Astrocyte (in vitro differentiated cells and primary cell): ENCODE data around the gene MAP2K3. TPM values are rescaled to one million over a fixed set of nuclear protein-coding genes. Genes with fewer than 3 reads are reported as not detected.
"Not testable (repeated sequence)": the region's sequence is repeated elsewhere in the genome, so short reads cannot be mapped to it uniquely, and the experiment has no call there.

Source experiments
- DNase-seq: peaks from one replicate; pipeline ENCODE4 v3.0.0-alpha.2; 2010; ENCODE audit warnings: low read depth
- FAIRE-seq: peaks from 2 replicates; lab custom pipeline; 2011; peaks lifted over from hg19 to GRCh38; lab: Jason Lieb, UNC
- H2AFZ ChIP-seq: 2 replicates; pipeline ENCODE4 v1.6.0; 2012; ENCODE audit warnings: low read depth, low read length, inconsistent platforms
- H3K27ac ChIP-seq: 2 replicates; pipeline ENCODE4 v1.5.1; 2011; ENCODE audit warnings: low read depth, low read length, inconsistent platforms
- H3K27me3 ChIP-seq: 2 replicates; pipeline ENCODE4 v1.6.0; 2011; ENCODE audit warnings: low read length, inconsistent platforms; ENCODE audit not compliant: insufficient read depth
- H3K36me3 ChIP-seq: 2 replicates; pipeline ENCODE4 v1.5.1; 2011; ENCODE audit warnings: low read length, inconsistent platforms; ENCODE audit not compliant: insufficient read depth
- H3K4me1 ChIP-seq: 2 replicates; pipeline ENCODE4 v1.5.1; 2011; ENCODE audit warnings: low read length, inconsistent platforms; ENCODE audit not compliant: insufficient read depth
- H3K4me2 ChIP-seq: 2 replicates; pipeline ENCODE4 v1.6.0; 2012; ENCODE audit warnings: low read length, inconsistent platforms
- H3K4me3 ChIP-seq: 2 replicates; pipeline ENCODE4 v1.5.1; 2011; ENCODE audit warnings: low read depth, mild to moderate bottlenecking, low read length, inconsistent platforms; ENCODE audit not compliant: insufficient read depth
- H3K79me2 ChIP-seq: 2 replicates; pipeline ENCODE4 v1.6.0; 2012; ENCODE audit warnings: mild to moderate bottlenecking, low read length, inconsistent platforms; ENCODE audit not compliant: insufficient read depth
- H3K9ac ChIP-seq: 2 replicates; pipeline ENCODE4 v1.6.0; 2012; ENCODE audit warnings: mild to moderate bottlenecking, low read length, inconsistent platforms
- H3K9me3 ChIP-seq: 2 replicates; pipeline ENCODE4 v1.5.1; 2012; ENCODE audit warnings: low read depth, mild to moderate bottlenecking, low read length, inconsistent platforms; ENCODE audit not compliant: insufficient read depth
- H4K20me1 ChIP-seq: 2 replicates; pipeline ENCODE4 v1.6.0; 2012; ENCODE audit warnings: low read length, inconsistent platforms; ENCODE audit not compliant: insufficient read depth
- H3K27ac Mint-ChIP-seq: one replicate; pipeline ENCODE4 v1.8.0; 2021; ENCODE audit warnings: mild to moderate bottlenecking, mixed read lengths; ENCODE audit not compliant: unreplicated experiment
- H3K27me3 Mint-ChIP-seq: one replicate; pipeline ENCODE4 v1.8.0; 2021; ENCODE audit warnings: low read depth, mixed read lengths; ENCODE audit not compliant: unreplicated experiment
- H3K36me3 Mint-ChIP-seq: one replicate; pipeline ENCODE4 v1.8.0; 2021; ENCODE audit warnings: low read depth, mixed read lengths; ENCODE audit not compliant: unreplicated experiment
- H3K4me1 Mint-ChIP-seq: one replicate; pipeline ENCODE4 v1.8.0; 2021; ENCODE audit warnings: low read depth, mixed read lengths; ENCODE audit not compliant: unreplicated experiment
- H3K4me3 Mint-ChIP-seq: one replicate; pipeline ENCODE4 v1.8.0; 2021; ENCODE audit warnings: mild to moderate bottlenecking, moderate library complexity, mixed read lengths; ENCODE audit not compliant: unreplicated experiment
- H3K9me3 Mint-ChIP-seq: one replicate; pipeline ENCODE4 v1.8.0; 2021; ENCODE audit warnings: mild to moderate bottlenecking, mixed read lengths; ENCODE audit not compliant: unreplicated experiment
- EZH2 ChIP-seq: IDR thresholded peaks from 2 replicates; pipeline ENCODE4 v1.6.1; 2012; ENCODE audit warnings: mild to moderate bottlenecking, low read length, inconsistent platforms; ENCODE audit not compliant: insufficient read depth
- total RNA-seq: library from RNA; stranded (reverse); gene quantifications from 2 replicates; pipeline ENCODE4 v1.2.1, GENCODE V29; 2021
- TF ChIP-seq, protein P1 (sequence below): IDR thresholded peaks from 2 replicates; pipeline ENCODE4 v1.5.1; 2011; ENCODE audit warnings: low read depth, mild to moderate bottlenecking, inconsistent platforms, low read length, moderate library complexity; ENCODE audit not compliant: insufficient read depth

Gene MAP2K3
- total RNA-seq, 1 donor from 2014 or later = 44.3 TPM

DNA sequence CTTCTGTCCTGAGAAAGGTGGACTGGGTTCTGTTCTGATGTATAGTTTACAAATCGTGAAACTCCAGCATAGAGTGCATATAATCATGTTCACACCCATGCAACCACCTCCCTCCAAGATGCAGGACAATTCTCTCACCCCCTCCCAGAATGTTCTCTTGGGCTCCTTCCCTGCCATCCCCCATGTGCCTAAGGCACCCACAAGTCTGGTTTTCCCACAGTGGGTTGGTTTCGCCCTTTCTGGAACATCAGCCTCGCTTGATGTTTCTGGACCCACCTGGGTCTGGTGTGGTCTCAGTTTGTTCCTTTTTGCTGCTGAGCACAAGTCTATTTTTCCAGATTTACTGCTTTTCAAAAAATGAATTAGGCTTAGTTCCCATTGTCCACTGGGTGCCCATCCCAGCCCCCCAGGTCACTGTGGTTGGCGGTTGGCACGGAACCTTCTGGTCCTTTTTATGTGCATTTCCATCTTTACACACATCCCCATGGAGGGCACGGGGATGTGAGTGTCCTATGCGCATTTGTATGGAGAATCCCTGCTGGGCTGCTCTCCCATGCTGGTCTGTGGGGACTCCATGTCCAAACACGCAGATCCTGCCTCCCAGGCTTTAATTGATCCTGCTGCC is 19.0 kb downstream of the MAP2K3 start:
- Histone ChIP-seq H3K79me2 (peaks cover 10% of the 10 kb centered on the region), H3K4me3 (no peak overlapping the region), H4K20me1 (peaks cover 46% of the 10 kb centered on the region), H3K4me2 (no peak overlapping the region), H3K9ac (no peak overlapping the region), H3K9me3 (peaks cover 4% of the 10 kb centered on the region), H3K36me3 (peaks cover 9% of the 10 kb centered on the region), H3K27me3 (no peaks in the 10 kb centered on the region), H3K27ac (no peak overlapping the region), H2AFZ (no peak overlapping the region), H3K4me1 (no peaks in the 10 kb centered on the region)
- TF ChIP-seq EZH2 = no peak
- TF ChIP-seq, protein P1, sequence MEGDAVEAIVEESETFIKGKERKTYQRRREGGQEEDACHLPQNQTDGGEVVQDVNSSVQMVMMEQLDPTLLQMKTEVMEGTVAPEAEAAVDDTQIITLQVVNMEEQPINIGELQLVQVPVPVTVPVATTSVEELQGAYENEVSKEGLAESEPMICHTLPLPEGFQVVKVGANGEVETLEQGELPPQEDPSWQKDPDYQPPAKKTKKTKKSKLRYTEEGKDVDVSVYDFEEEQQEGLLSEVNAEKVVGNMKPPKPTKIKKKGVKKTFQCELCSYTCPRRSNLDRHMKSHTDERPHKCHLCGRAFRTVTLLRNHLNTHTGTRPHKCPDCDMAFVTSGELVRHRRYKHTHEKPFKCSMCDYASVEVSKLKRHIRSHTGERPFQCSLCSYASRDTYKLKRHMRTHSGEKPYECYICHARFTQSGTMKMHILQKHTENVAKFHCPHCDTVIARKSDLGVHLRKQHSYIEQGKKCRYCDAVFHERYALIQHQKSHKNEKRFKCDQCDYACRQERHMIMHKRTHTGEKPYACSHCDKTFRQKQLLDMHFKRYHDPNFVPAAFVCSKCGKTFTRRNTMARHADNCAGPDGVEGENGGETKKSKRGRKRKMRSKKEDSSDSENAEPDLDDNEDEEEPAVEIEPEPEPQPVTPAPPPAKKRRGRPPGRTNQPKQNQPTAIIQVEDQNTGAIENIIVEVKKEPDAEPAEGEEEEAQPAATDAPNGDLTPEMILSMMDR = no peak
- H3K36me3 Mint-ChIP-seq = peaks cover 20% of the 10 kb centered on the region
- H3K9me3 Mint-ChIP-seq = peaks cover 12% of the 10 kb centered on the region
- H3K27me3 Mint-ChIP-seq = no peaks in the 10 kb centered on the region
- no peaks in the 10 kb centered on the region for H3K4me1 Mint-ChIP-seq
- no peak overlapping the region for H3K4me3 Mint-ChIP-seq
- FAIRE-seq (no peak), DNase-seq (no peak)
- H3K27ac Mint-ChIP-seq = no peak overlapping the region

DNA sequence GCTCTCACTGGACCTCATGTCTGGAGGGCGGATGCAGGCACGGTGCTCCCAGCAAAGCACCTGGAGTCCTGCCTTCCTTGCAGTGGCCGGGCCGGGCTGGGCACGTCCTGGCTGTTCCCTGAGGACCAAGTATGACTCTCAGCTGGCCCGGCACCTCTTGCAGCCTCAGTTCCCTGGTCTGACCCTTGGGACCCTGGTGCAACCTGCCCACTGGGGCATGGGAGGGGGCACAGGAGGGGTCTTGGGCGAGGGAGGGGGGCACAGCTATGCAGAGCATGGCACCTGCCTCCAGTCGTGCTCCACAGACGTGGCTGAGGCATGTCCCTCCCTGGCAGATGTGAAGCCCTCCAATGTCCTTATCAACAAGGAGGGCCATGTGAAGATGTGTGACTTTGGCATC is 19.6 kb downstream of the MAP2K3 start:
- peaks cover 13% of the 10 kb centered on the region for H3K9me3 Mint-ChIP-seq
- no peak overlapping the region for H3K9ac ChIP-seq
- no peaks in the 10 kb centered on the region for H3K4me1 ChIP-seq
- H4K20me1 ChIP-seq = peaks cover 40% of the 10 kb centered on the region
- H3K27ac ChIP-seq = no peak overlapping the region
- no peak for FAIRE-seq
- TF ChIP-seq EZH2 = no peak
- TF ChIP-seq, protein P1 = no peak
- no peaks in the 10 kb centered on the region for H3K27me3 ChIP-seq
- peaks cover 22% of the 10 kb centered on the region for H3K36me3 Mint-ChIP-seq
- no peak overlapping the region for H3K4me2 ChIP-seq
- H3K4me3 ChIP-seq = no peak overlapping the region
- no peak for DNase-seq
- H3K4me3 Mint-ChIP-seq = no peak overlapping the region
- H2AFZ ChIP-seq = no peak overlapping the region
- H3K9me3 ChIP-seq = peaks cover 8% of the 10 kb centered on the region
- no peak overlapping the region for H3K27ac Mint-ChIP-seq
- H3K36me3 ChIP-seq = peaks cover 12% of the 10 kb centered on the region
- H3K4me1 Mint-ChIP-seq = no peaks in the 10 kb centered on the region
- no peaks in the 10 kb centered on the region for H3K27me3 Mint-ChIP-seq
- peaks cover 5% of the 10 kb centered on the region for H3K79me2 ChIP-seq

DNA sequence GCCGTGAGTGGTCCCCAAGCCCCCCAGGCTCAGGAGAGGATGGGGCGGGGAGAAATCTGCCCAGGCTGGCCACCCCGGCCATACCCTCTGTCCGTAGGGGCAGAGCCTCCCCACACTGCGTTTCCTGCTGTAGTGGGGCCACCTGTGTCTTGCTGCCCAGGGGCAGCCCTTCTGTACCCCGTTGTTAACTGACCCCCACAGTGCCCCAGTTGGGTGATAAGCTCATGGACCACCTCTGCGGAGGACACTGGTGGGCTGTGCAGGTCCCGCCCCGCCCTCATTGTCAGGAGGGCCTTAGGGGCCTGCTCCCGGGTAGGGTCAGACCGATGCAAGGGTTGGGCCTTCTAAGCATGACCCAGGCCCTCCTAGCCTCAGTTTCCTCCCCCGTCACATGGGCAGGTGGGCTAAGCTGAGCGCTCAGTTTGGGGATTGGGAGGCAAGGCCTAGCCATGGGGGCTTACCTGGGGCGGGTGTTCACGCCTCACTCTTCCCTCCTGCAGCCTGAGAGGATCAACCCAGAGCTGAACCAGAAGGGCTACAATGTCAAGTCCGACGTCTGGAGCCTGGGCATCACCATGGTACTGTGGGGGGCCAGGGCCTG is 20.1 kb downstream of the MAP2K3 start:
- H3K4me3 ChIP-seq, H3K79me2 ChIP-seq, H3K27me3 Mint-ChIP-seq, H2AFZ ChIP-seq, H3K27ac ChIP-seq, H3K9me3 ChIP-seq, H3K4me3 Mint-ChIP-seq, DNase-seq, H3K27me3 ChIP-seq, H3K4me2 ChIP-seq, H3K4me1 Mint-ChIP-seq, H3K9ac ChIP-seq, FAIRE-seq, H3K27ac Mint-ChIP-seq, H3K4me1 ChIP-seq: not testable (repeated sequence)
- Mint-ChIP-seq H3K36me3 (peaks cover 22% of the 10 kb centered on the region), H3K9me3 (peaks cover 13% of the 10 kb centered on the region)
- Histone ChIP-seq H4K20me1 (peaks cover 35% of the 10 kb centered on the region), H3K36me3 (peaks cover 12% of the 10 kb centered on the region)

DNA sequence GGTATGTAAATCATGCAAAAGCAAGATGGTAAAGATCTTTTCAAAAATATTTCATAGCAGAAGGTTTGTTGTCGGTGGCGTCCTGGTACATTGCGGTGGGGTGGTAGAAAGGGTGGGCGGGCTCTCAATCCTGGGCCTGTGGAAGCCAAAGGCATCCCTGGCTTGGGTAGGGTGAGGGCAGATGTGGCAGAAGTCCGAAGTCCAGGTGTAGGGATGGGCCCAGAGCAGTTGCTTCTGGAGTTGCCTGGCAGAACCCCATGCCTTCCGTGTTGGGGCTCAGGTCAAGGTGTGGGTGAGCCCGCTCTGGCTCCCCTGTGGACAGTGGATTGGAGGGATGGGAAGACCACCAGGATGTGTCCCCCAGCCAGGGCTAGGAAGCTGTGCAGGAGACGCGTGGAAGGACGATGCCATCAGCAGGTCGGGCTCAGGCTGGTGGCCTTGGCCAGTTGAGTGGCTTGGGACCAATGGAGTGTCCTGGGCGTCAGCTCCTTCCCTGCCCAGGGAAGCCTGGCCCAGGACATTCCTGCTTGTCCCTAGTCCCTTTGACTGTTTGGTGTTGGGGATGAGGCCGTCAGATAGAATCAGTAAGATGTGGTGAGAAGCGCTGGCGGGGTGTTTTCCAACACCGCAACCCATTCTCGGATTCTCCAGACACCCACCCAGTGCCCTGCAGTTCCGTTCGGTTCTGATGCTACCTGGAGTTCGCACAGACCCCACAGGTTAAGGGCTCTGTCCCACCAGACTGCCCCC is 21.1 kb downstream of the MAP2K3 start:
- H3K4me1 Mint-ChIP-seq, H3K27me3 Mint-ChIP-seq, H3K4me3 ChIP-seq, H2AFZ ChIP-seq, H3K4me3 Mint-ChIP-seq, H3K4me1 ChIP-seq, H3K9ac ChIP-seq, H3K79me2 ChIP-seq, H3K4me2 ChIP-seq, H3K27ac Mint-ChIP-seq, FAIRE-seq, H3K9me3 ChIP-seq, H3K27ac ChIP-seq, H3K27me3 ChIP-seq, DNase-seq: not testable (repeated sequence)
- Histone ChIP-seq H3K36me3 (peaks cover 12% of the 10 kb centered on the region), H4K20me1 (peaks cover 27% of the 10 kb centered on the region)
- H3K36me3 Mint-ChIP-seq = peaks cover 20% of the 10 kb centered on the region
- H3K9me3 Mint-ChIP-seq = peaks cover 13% of the 10 kb centered on the region
